Endothelial cell of umbilical vein (primary cell): ENCODE data around the gene PHOX2B.

Source experiments
- CTCF ChIP-seq, 2 donors: IDR thresholded peaks; 1 replicate in 1 of 2; 2 replicates in 1 of 2; pipeline ENCODE4 v1.5.1; 2011; ENCODE audit warnings: low read length in 2 of 2, mild to moderate bottlenecking in 2 of 2, moderate library complexity in 2 of 2, control low read depth in 1 of 2, inconsistent platforms in 1 of 2, low read depth in 1 of 2; ENCODE audit not compliant: insufficient read depth in 1 of 2; ENCODE audit errors: extremely low read depth in 1 of 2
- EZH2 ChIP-seq: IDR thresholded peaks from 2 replicates; pipeline ENCODE4 v1.6.1; 2012; ENCODE audit warnings: borderline replicate concordance, low read depth, mild to moderate bottlenecking, moderate library complexity, low read length, inconsistent platforms; ENCODE audit not compliant: severe bottlenecking
- FOS ChIP-seq: IDR thresholded peaks from 2 replicates; pipeline ENCODE4 v1.6.1; 2011; ENCODE audit warnings: mild to moderate bottlenecking, low read length, moderate library complexity, borderline replicate concordance; ENCODE audit not compliant: insufficient read depth
- GATA2 ChIP-seq: IDR thresholded peaks from 2 replicates; pipeline ENCODE4 v1.7.0; 2011; ENCODE audit warnings: low read depth, mild to moderate bottlenecking, moderate library complexity, mixed read lengths, low read length; ENCODE audit not compliant: insufficient read length, insufficient read depth
- JUN ChIP-seq: IDR thresholded peaks from 2 replicates; pipeline ENCODE4 v1.6.1; 2011; ENCODE audit warnings: borderline replicate concordance, low read depth; ENCODE audit not compliant: insufficient read length, insufficient read depth
- MAX ChIP-seq: IDR thresholded peaks from 2 replicates; pipeline ENCODE4 v1.6.1; 2011; ENCODE audit not compliant: insufficient read depth, insufficient read length
- MYC ChIP-seq: IDR thresholded peaks from one replicate; pipeline ENCODE4 v1.6.1; 2011; ENCODE audit warnings: mild to moderate bottlenecking, low read depth, low read length
- POLR2A ChIP-seq: IDR thresholded peaks from 2 replicates; pipeline ENCODE4 v1.6.1; 2012; ENCODE audit warnings: low read depth, mild to moderate bottlenecking, control low read depth, low read length
- POLR2AphosphoS5 ChIP-seq: IDR thresholded peaks from 2 replicates; pipeline ENCODE4 v1.6.1; 2012; ENCODE audit warnings: low read depth, mild to moderate bottlenecking, control low read depth, low read length, moderate library complexity; ENCODE audit not compliant: insufficient read depth

GRCh38 chr4:41696763-41697162 is 51.8 kb downstream of the PHOX2B start:
- TF ChIP-seq CTCF (IDR thresholded peaks at IDR 0.05; ENCODE audit: extremely low read depth in 1 of 2, insufficient read depth in 1 of 2, low read depth in 1 of 2, low read length in 2 of 2) (no peak), POLR2A (no peak), FOS (no peak), POLR2AphosphoS5 (no peak), EZH2 (no peak), MYC (no peak), MAX (no peak), JUN (no peak), GATA2 (no peak)
